BLaER1 (cell line): ENCODE results near the gene RRAS.

Source experiments
- H3K27ac ChIP-seq: shearing (Covaris generic); formaldehyde crosslinking; 2 replicates; pipeline ENCODE4 v1.8.1; 2022
- H3K27me3 ChIP-seq: shearing (Covaris generic); formaldehyde crosslinking; 2 replicates; pipeline ENCODE4 v1.8.1; 2022
- H3K36me3 ChIP-seq: shearing (Covaris generic); formaldehyde crosslinking; 2 replicates; pipeline ENCODE4 v1.8.1; 2022
- H3K4me1 ChIP-seq: shearing (Covaris generic); formaldehyde crosslinking; 2 replicates; pipeline ENCODE4 v1.8.1; 2022
- H3K4me2 ChIP-seq: shearing (Covaris generic); formaldehyde crosslinking; 2 replicates; pipeline ENCODE4 v1.8.1; 2022
- H3K4me3 ChIP-seq: shearing (Covaris generic); formaldehyde crosslinking; 2 replicates; pipeline ENCODE4 v1.8.1; 2022
- H3K9ac ChIP-seq: shearing (Covaris generic); formaldehyde crosslinking; 2 replicates; pipeline ENCODE4 v1.8.1; 2022
- H3K9me3 ChIP-seq: shearing (Covaris generic); formaldehyde crosslinking; 2 replicates; pipeline ENCODE4 v1.8.1; 2022
- H4K20me1 ChIP-seq: shearing (Covaris generic); formaldehyde crosslinking; 2 replicates; pipeline ENCODE4 v1.8.1; 2022
- Cebpa-rat ChIP-seq: shearing (Covaris generic); IDR thresholded peaks from 2 replicates; pipeline ENCODE4 v1.8.1; 2022

The RRAS gene

DNA sequence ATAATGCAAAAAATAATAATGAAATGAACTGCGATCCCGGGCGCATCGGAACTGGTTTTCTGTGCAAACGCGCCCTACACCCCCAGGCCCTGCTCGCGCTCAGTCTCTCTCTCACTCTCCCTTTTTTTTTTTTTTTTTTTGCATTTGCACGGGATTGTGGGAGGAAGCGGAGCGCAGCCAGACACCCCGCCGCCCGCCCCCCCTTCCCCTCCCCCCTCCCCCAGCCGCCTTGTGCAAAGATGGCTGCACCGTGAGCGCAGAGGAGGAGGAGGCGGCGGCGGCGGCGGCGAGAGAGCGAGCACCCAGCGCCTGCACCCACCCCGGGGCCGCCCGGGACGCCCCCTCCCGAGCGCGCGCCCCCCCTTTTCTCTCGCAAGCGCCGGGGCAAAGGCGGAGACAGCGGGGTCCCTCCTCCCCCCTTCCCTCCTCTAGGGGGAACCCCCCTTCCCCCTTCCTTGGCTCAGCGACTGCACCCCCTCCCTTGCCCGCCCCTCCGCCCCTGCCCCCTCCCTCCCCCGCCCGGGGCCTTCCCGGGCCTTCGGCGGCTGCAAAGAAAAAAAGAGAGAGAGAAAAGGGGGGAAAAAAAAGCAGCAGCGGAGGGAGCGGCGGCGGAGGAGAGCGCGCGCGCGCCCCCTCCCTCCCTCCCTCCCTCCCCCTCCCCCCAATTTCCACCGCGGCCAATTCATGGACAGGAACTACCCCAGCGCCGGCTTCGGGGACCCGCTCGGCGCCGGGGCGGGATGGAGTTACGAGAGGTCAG lies 48.8 kb downstream of the RRAS start, which contains the start of gene PRR12:
Gene PRR12 (plus strand): TSS at position 212 of the 760 bp plus-strand sequence. CDS start 473 bp downstream, at position 685.
- Histone ChIP-seq H3K4me1 (peaks cover 19% of the 10 kb centered on the region), H3K9ac (peak within 1 kb of the TSS; percentile 98), H3K27ac (peak within 1 kb of the TSS; percentile 98), H3K4me2 (peak within 1 kb of the TSS; percentile 99), H3K36me3 (peaks cover 20% of the 10 kb centered on the region), H3K4me3 (peak within 1 kb of the TSS; percentile 90), H4K20me1 (peaks cover 40% of the 10 kb centered on the region), H3K9me3 (no peaks in the 10 kb centered on the region), H3K27me3 (no peaks in the 10 kb centered on the region)
- TF ChIP-seq Cebpa-rat = no peak

DNA sequence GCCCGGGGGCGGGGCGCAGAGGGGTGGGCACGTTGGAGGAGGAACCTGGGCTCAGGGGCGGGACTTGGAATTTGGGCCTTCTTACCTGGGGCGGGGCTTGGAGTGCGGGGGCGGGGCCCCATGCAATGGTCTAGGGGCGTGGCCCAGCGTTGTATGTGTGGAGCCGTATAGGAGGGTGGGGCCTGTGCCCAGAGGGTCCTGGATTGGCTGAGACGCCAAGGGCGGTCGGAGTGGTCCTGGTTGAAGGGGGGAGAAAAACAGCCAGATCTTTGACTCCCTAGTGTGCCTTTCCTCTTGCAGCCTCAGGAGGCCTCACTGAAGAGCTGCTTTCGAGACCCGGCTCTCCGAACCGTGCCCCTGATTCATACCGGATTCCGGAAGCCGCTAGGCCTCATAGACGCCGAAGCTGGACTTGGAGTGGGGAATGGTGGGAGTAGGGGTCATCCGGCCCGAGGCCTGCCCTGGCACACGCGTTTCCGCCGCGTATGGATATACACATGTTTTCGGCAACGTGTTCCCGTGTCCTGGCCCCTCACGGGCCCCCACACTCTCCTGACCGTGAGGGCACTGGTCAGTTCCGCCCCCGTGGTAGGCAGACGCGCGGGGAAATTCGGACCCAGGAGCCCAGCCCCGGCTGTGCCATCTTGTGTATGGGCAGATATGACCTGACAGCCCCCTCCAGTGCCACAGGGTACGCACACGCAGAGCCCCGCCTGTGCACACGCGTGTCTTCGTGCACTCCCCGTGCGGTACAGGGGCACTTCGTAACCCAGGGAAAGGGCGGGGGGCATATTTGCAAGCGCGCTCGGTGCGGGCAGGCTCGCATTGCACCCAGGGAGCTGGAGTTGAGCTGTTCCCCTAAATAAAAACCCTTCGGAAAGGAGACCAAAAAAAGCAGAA lies 49.6 kb downstream of the RRAS start:
- Histone ChIP-seq H3K4me3 (peak overlapping the region; percentile 90), H4K20me1 (peaks cover 32% of the 10 kb centered on the region), H3K4me1 (peaks cover 19% of the 10 kb centered on the region), H3K27me3 (no peaks in the 10 kb centered on the region), H3K4me2 (peak overlapping the region; percentile 99), H3K36me3 (peaks cover 12% of the 10 kb centered on the region), H3K27ac (peak overlapping the region; percentile 98), H3K9me3 (no peaks in the 10 kb centered on the region), H3K9ac (peak overlapping the region; percentile 98)
- no peak for TF ChIP-seq Cebpa-rat

DNA sequence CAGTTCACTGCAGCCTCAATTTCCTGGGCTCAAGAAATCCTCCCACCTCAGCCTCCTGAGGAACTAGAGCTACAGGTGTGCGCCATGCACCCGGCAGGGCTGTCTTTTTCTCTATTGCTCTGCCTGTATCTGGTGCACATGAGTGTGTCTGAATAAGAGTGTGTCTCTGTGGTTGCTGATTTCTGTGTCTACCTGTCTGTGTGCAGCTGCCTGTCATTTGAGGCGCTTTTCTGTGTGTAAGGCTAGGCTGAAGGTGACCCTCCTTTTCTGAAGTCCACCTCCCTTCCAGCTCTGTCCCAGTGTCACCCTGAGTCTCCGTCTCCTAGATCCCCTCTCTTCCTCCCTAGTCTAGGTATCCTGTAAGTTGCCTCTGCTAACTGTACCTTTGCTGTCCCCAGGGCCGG lies 50.4 kb downstream of the RRAS start:
- Histone ChIP-seq H3K4me3 (no peak overlapping the region), H3K9ac (no peak overlapping the region), H4K20me1 (peaks cover 27% of the 10 kb centered on the region), H3K4me2 (peak overlapping the region; percentile 30; the same call in 1 of the 2 replicates), H3K36me3 (peaks cover 8% of the 10 kb centered on the region), H3K4me1 (peaks cover 19% of the 10 kb centered on the region), H3K27me3 (no peaks in the 10 kb centered on the region), H3K27ac (no peak overlapping the region), H3K9me3 (no peaks in the 10 kb centered on the region)
- TF ChIP-seq Cebpa-rat = no peak

DNA sequence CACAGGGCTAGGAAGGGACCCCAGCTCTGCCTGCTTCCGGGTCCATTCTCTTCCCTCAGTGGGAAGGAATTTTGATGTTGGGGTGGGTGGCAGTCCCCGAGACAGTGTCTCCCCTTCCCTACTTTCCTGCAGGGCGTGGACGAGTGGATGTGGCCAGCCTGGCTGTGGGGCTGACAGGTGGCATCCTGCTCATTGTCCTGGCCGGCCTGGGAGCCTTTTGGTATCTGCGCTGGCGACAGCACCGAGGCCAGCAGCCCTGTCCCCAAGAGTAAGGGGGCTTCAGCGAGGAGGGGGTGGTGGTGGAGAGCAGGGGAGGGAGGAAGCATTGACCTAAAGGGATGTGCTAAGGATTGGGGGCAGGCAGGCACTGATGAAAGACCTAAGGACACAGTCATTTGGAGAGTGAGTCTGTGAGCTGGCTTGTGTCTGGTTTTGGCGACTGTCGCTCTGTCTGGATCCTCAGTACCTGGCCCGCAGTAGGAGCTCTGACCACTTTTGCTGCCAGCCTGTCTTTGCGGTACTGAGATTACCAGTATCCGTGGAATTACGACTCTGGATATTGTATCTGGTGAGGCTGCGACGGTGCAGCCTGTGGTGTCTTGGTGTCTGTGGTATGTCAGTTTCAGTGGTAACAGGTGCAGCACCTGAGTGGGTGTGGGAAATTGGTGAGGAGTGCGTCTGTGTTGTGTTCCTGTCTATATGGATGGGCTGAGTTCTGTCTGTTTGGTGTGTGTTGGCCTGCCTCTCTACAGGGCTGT lies 51.4 kb downstream of the RRAS start:
- Histone ChIP-seq H3K9me3 (no peaks in the 10 kb centered on the region), H3K4me3 (no peak overlapping the region), H3K4me1 (peaks cover 10% of the 10 kb centered on the region; the same call in 1 of the 2 replicates), H3K9ac (no peak overlapping the region), H4K20me1 (peaks cover 17% of the 10 kb centered on the region), H3K27ac (no peak overlapping the region), H3K4me2 (no peak overlapping the region), H3K27me3 (no peaks in the 10 kb centered on the region), H3K36me3 (no peaks in the 10 kb centered on the region)
- TF ChIP-seq Cebpa-rat = no peak

DNA sequence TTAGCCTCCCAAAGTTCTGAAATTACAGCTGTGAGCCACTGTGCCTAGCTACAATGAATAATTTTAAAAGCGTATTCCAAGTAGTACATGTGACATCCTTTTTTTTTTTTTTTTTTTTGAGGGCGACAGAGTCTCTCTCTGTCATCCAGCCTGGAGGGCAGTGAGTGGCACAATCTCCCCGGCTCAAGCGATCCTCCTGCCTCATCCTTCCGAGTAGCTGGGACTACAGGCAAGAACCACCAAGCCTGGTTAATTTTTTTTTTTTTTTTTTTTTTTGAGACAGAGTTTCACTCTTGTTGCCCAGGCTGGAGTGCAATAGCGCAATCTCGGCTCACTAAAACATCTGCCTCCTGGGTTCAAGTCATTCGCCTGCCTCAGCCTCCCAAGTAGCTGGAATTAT lies 52.7 kb downstream of the RRAS start:
- Histone ChIP-seq H3K9ac (no peak overlapping the region), H3K4me3 (no peak overlapping the region), H3K36me3 (no peaks in the 10 kb centered on the region), H3K4me1 (peaks cover 5% of the 10 kb centered on the region; the same call in 1 of the 2 replicates), H3K9me3 (no peaks in the 10 kb centered on the region), H3K27ac (no peak overlapping the region), H3K27me3 (no peaks in the 10 kb centered on the region), H4K20me1 (peaks cover 5% of the 10 kb centered on the region), H3K4me2 (no peak overlapping the region)
- TF ChIP-seq Cebpa-rat = no peak
